Suprapubic skin (tissue), 4 donors: Measurements from ENCODE around the gene TIAM1.

Experiments used
- CTCF ChIP-seq, 2 donors: fragments of 200-600 bp in 1 of 2; fragments of 450-650 bp in 1 of 2; sonication (generic) in 1 of 2; IDR thresholded peaks; one replicate each; pipeline ENCODE4 v1.5.1; 2016 to 2019; ENCODE audit warnings: antibody characterized with exemption in 2 of 2, mild to moderate bottlenecking in 1 of 2, moderate library complexity in 1 of 2
- EP300 ChIP-seq: sonication (generic); formaldehyde crosslinking; IDR thresholded peaks from one replicate; pipeline ENCODE4 v1.6.1; 2017; ENCODE audit warnings: antibody characterized with exemption
- POLR2A ChIP-seq, 2 donors: fragments of 450-650 bp; IDR thresholded peaks; one replicate each; pipeline ENCODE4 v1.6.1; 2017; ENCODE audit warnings: antibody characterized with exemption in 2 of 2, mild to moderate bottlenecking in 2 of 2, moderate library complexity in 2 of 2
- POLR2AphosphoS5 ChIP-seq, 3 donors: sonication (generic); formaldehyde crosslinking; IDR thresholded peaks; one replicate each; pipeline ENCODE4 v1.6.1; 2017; ENCODE audit warnings: antibody characterized with exemption in 3 of 3

- no peak for TF ChIP-seq POLR2A (IDR thresholded peaks at IDR 0.05)
- no peak for TF ChIP-seq CTCF (IDR thresholded peaks at IDR 0.05)
- no peak for TF ChIP-seq EP300
- no peak for TF ChIP-seq POLR2AphosphoS5 (IDR thresholded peaks at IDR 0.05)
Observed at GRCh38 chr21:31346256-31346821, 2.3 kb upstream of the TIAM1 start.
